GM23248 (cell line): ENCODE measurements around the gene SNRNP70. TPM values are rescaled to one million over a fixed set of nuclear protein-coding genes. Genes with fewer than 3 reads are reported as not detected.

Experiments
- DNase-seq: peaks from one replicate; pipeline ENCODE4 v3.0.0-alpha.2; 2015
- H2AFZ ChIP-seq: fragments of 200-600 bp; sonication (generic); 2 replicates; pipeline ENCODE4 v1.6.1; 2016; ENCODE audit warnings: antibody characterized with exemption
- H3F3A ChIP-seq: fragments of 200-600 bp; sonication (generic); 2 replicates; pipeline ENCODE4 v1.6.1; 2016; ENCODE audit warnings: mild to moderate bottlenecking, antibody characterized with exemption, mixed run types; ENCODE audit not compliant: insufficient read depth
- H3K27ac ChIP-seq: fragments of 200-600 bp; sonication (generic); 2 replicates; pipeline ENCODE4 v1.5.1; 2016; ENCODE audit warnings: mild to moderate bottlenecking
- H3K27me3 ChIP-seq: fragments of 200-600 bp; sonication (generic); replicated peaks from 2 replicates; pipeline ENCODE4 v1.6.1; 2016; ENCODE audit warnings: mild to moderate bottlenecking; ENCODE audit not compliant: insufficient read depth
- H3K36me3 ChIP-seq: fragments of 200-600 bp; sonication (generic); 2 replicates; pipeline ENCODE4 v1.6.1; 2016; ENCODE audit warnings: low read depth, mild to moderate bottlenecking
- H3K4me1 ChIP-seq: fragments of 200-600 bp; sonication (generic); 2 replicates; pipeline ENCODE4 v1.6.1; 2016; ENCODE audit warnings: mild to moderate bottlenecking; ENCODE audit not compliant: insufficient read depth
- H3K4me2 ChIP-seq: fragments of 200-600 bp; sonication (generic); one replicate; pipeline ENCODE4 v1.6.1; 2016; ENCODE audit warnings: mild to moderate bottlenecking; ENCODE audit not compliant: unreplicated experiment
- H3K4me3 ChIP-seq: fragments of 200-600 bp; sonication (generic); 2 replicates; pipeline ENCODE4 v1.5.1; 2016; ENCODE audit warnings: mild to moderate bottlenecking
- H3K79me2 ChIP-seq: fragments of 200-600 bp; sonication (generic); 2 replicates; pipeline ENCODE4 v1.6.1; 2016; ENCODE audit warnings: mild to moderate bottlenecking; ENCODE audit not compliant: insufficient read depth
- H3K9ac ChIP-seq: fragments of 200-600 bp; sonication (generic); 2 replicates; pipeline ENCODE4 v1.6.1; 2016; ENCODE audit warnings: mild to moderate bottlenecking
- H3K9me2 ChIP-seq: fragments of 200-600 bp; sonication (generic); 2 replicates; pipeline ENCODE4 v1.6.1; 2016; ENCODE audit warnings: mixed run types, mild to moderate bottlenecking, moderate library complexity; ENCODE audit not compliant: insufficient read depth
- H3K9me3 ChIP-seq: fragments of 200-600 bp; sonication (generic); one replicate; pipeline ENCODE4 v1.6.1; 2017; ENCODE audit warnings: low read depth
- H4K20me1 ChIP-seq: fragments of 200-600 bp; sonication (generic); 2 replicates; pipeline ENCODE4 v1.6.0; 2016; ENCODE audit not compliant: insufficient read depth
- EZH2 ChIP-seq: fragments of 200-600 bp; sonication (generic); IDR thresholded peaks from 2 replicates; pipeline ENCODE4 v1.6.1; 2018; ENCODE audit warnings: antibody characterized with exemption, mild to moderate bottlenecking; ENCODE audit not compliant: insufficient read depth, poor library complexity, severe bottlenecking
- EZH2phosphoT487 ChIP-seq: fragments of 200-600 bp; sonication (generic); IDR thresholded peaks from 2 replicates; pipeline ENCODE4 v1.6.1; 2018; ENCODE audit warnings: antibody characterized with exemption, moderate library complexity, mild to moderate bottlenecking, low read depth; ENCODE audit not compliant: insufficient read depth
- WGBS, 2 experiments: methylation state at CpG; one replicate each; pipeline ENCODE4 v1.1.6; 2015 to 2017; ENCODE audit warnings: low lambda C conversion rate in 2 of 2, low coverage in 1 of 2; ENCODE audit errors: missing lambda C conversion rate in 2 of 2; 5-methylcytosine and 5-hydroxymethylcytosine counted together
- in situ Hi-C: fragments of 300-500 bp; cut with MboI; formaldehyde crosslinking; loops from 2 replicates; pipeline ENCODE4 v1.15.0; 2020
- polyA plus RNA-seq: library from polyadenylated mRNA; unstranded; fragments of >200 nt; fragmentation: Nextera tagmentation; extraction: Ambion mirVana; gene quantifications from 2 replicates; pipeline ENCODE4 v1.2.1, GENCODE V29; 2016
- total RNA-seq: library from RNA; depleted of rRNA; stranded (reverse); fragments of >200 nt; shearing (Covaris generic); gene quantifications from 2 replicates; pipeline ENCODE4 v1.2.3, GENCODE V29; 2014

The SNRNP70 gene
- total and polyA plus RNA-seq, 2 experiments from 2014 or later: 104 to 146 TPM

GRCh38 chr19:49113762-49114629, 28.7 kb downstream of the SNRNP70 start, which contains the start of gene LIN7B:
LIN7B (plus strand) TSS chr19:49114370; CDS start chr19:49114405, 35 bp downstream.
- WGBS, 2 experiments: 2% methylated on average over 40 to 56 of the region's 66 CpGs
- peak within 1 kb of the TSS; percentile 62 for H3K27ac ChIP-seq
- peaks cover 26% of the 10 kb centered on the region for H3F3A ChIP-seq
- peak within 1 kb of the TSS; percentile 79 for H3K4me3 ChIP-seq
- H3K9ac ChIP-seq: peak within 1 kb of the TSS; percentile 92
- peak; percentile 89 for DNase-seq
- TF ChIP-seq EZH2: no peak
- TF ChIP-seq EZH2phosphoT487: no peak
- peak within 1 kb of the TSS; percentile 92 for H3K4me2 ChIP-seq
- H4K20me1 ChIP-seq: no peaks in the 10 kb centered on the region
- H2AFZ ChIP-seq: peak within 1 kb of the TSS; percentile 80
- in situ Hi-C loops: no loop called here
- peaks cover 5% of the 10 kb centered on the region; the same call in 1 of the 2 replicates for H3K36me3 ChIP-seq
- no peaks in the 10 kb centered on the region for H3K79me2 ChIP-seq
- H3K4me1 ChIP-seq: peaks cover 20% of the 10 kb centered on the region
- no peaks in the 10 kb centered on the region for H3K9me3 ChIP-seq
- H3K9me2 ChIP-seq: no peaks in the 10 kb centered on the region
- H3K27me3 ChIP-seq: no peaks in the 10 kb centered on the region

GRCh38 chr19:49114630-49115363, 29.5 kb downstream of the SNRNP70 start:
- H3K9me2 ChIP-seq: no peaks in the 10 kb centered on the region
- peaks cover 18% of the 10 kb centered on the region for H3F3A ChIP-seq
- peak; percentile 72 for DNase-seq
- 9 to 15% methylated on average over 38 to 54 of the region's 68 CpGs for WGBS, 2 experiments
- no peak for TF ChIP-seq EZH2
- no peaks in the 10 kb centered on the region for H3K9me3 ChIP-seq
- in situ Hi-C loops: no loop called here
- no peaks in the 10 kb centered on the region for H3K36me3 ChIP-seq
- H3K27ac ChIP-seq: peak overlapping the region; percentile 62
- no peaks in the 10 kb centered on the region for H3K79me2 ChIP-seq
- H3K9ac ChIP-seq: peak overlapping the region; percentile 92
- H3K4me1 ChIP-seq: peaks cover 20% of the 10 kb centered on the region
- peak overlapping the region; percentile 80 for H2AFZ ChIP-seq
- H3K4me3 ChIP-seq: peak overlapping the region; percentile 79
- H4K20me1 ChIP-seq: no peaks in the 10 kb centered on the region
- H3K4me2 ChIP-seq: peak overlapping the region; percentile 62
- H3K27me3 ChIP-seq: no peaks in the 10 kb centered on the region

DNA sequence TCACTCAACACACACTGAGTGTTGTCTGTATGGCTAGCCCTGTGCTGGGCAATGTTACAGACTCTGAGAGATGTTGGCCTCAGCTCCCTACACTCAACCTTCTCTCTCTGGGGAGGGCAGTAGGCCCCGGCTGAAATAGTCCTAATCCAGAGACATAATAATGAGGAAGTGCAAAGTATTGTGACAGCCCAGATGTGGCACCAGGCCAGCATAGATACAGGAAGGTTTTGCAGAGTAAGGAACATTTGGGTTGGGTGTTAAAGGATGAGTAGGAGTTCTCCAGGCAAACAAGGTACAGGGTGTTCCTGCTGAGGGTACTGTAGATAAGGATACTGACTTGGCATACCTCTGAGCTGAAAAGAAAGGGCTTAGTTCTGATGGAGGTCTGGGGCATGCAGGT, 31.3 kb downstream of the SNRNP70 start:
- H3K36me3 ChIP-seq: no peaks in the 10 kb centered on the region
- H3K9me2 ChIP-seq: no peaks in the 10 kb centered on the region
- no peak overlapping the region for H3K27ac ChIP-seq
- no peak overlapping the region for H3K4me2 ChIP-seq
- peaks cover 7% of the 10 kb centered on the region for H3K4me1 ChIP-seq
- H2AFZ ChIP-seq: no peak overlapping the region
- 44 to 54% methylated on average over 1 of the region's 1 CpG for WGBS, 2 experiments
- in situ Hi-C loops: no loop called here
- H3K9me3 ChIP-seq: no peaks in the 10 kb centered on the region
- no peak overlapping the region for H3K9ac ChIP-seq
- TF ChIP-seq EZH2 (no peak), EZH2phosphoT487 (no peak)
- no peak for DNase-seq
- H3K79me2 ChIP-seq: no peaks in the 10 kb centered on the region
- H3K4me3 ChIP-seq: no peak overlapping the region
- H3F3A ChIP-seq: peaks cover under 1% of the 10 kb centered on the region
- no peaks in the 10 kb centered on the region for H4K20me1 ChIP-seq
- no peaks in the 10 kb centered on the region for H3K27me3 ChIP-seq

DNA sequence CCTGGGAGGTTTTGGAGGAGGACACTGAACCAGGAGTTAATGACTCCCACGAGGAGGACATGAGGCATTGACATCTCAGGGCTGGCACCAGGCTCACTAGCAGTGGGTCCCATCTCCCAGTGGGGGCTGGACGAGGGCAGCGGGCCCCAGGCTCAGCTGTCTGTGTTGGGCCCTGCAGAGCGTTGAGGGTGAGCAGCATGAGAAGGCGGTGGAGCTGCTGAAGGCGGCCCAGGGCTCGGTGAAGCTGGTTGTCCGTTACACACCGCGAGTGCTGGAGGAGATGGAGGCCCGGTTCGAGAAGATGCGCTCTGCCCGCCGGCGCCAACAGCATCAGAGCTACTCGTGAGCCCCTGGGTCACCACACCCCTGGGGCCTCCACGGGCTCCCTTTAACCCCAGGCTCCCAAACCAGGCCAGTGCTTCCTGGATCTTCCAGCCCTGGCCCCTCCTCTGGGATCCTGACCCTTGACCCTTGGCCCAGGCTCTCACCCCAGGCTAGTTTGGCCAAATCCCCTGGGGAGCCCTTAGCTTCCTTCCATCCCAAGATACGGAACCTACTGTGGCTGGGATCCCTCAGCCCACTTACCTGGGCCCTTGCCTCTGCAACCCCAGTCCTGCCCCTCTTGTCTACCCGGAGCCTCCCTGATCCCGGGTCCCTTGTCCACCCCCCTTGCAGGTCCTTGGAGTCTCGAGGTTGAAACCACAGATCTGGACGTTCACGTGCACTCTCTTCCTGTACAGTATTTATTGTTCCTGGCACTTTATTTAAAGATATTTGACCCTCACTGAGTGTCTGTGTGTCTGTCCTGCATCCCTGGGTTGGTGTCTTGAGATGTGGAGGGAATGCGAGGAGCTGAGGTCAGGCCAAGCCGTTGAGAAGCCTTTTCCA, 32.7 kb downstream of the SNRNP70 start:
- Histone ChIP-seq H3K9me3 (no peaks in the 10 kb centered on the region), H2AFZ (peak overlapping the region; percentile 92), H3K36me3 (no peaks in the 10 kb centered on the region), H3K79me2 (no peaks in the 10 kb centered on the region), H3K27me3 (no peaks in the 10 kb centered on the region), H3K4me1 (peaks cover 7% of the 10 kb centered on the region), H3K27ac (peak overlapping the region; percentile 74), H3K9ac (peak overlapping the region; percentile 84), H3K4me2 (peak overlapping the region; percentile 79), H3K4me3 (peak overlapping the region; percentile 80), H3F3A (no peaks in the 10 kb centered on the region; the same call in 1 of the 2 replicates), H4K20me1 (no peaks in the 10 kb centered on the region), H3K9me2 (no peaks in the 10 kb centered on the region)
- no peak for DNase-seq
- in situ Hi-C loops: no loop called here
- 62 to 65% methylated on average over 26 of the region's 26 CpGs for WGBS, 2 experiments
- no peak for TF ChIP-seq EZH2
- TF ChIP-seq EZH2phosphoT487: no peak
